Heart left ventricle (tissue), 13 donors: ENCODE results near the gene LTK.

Source experiments
- CTCF ChIP-seq, 12 donors: fragments of 200-600 bp; sonication (generic) in 4 of 12; IDR thresholded peaks; one replicate each; pipeline versions ENCODE4 v1.5.0 to v1.8.0; 2018 to 2022; ENCODE audit warnings: antibody characterized with exemption in 12 of 12, mild to moderate bottlenecking in 5 of 12
- POLR2A ChIP-seq, 2 donors: fragments of 450-650 bp; IDR thresholded peaks; one replicate each; pipeline ENCODE4 v1.6.1; 2017; ENCODE audit warnings: antibody characterized with exemption in 2 of 2, mild to moderate bottlenecking in 2 of 2, moderate library complexity in 2 of 2
- donor health status: ischemic (EF 13 %, LVEDD 7.1; RV severe dilation, severe dysfunction).
- donor health status: DM: no; HTN: yes; CAD: no.
- donor health status: DM: no; HTN: no; CAD: no.
- donor health status: ischemic (EF 25% LVEDD 6.9; RV normal size, moderate dysfunction).
- donor health status: ischemic (EF 25% LVEDD 5.7; RV mildly dilated, moderate dysfunction).
- donor health status: ischemic (EF 35%, LVEDD 5.7; RV mildly dilated, moderate dysfunction).
- donor health status: nonischemic (EF 11% LVEDD 7.7; RV severe dilation, severe dysfunction).
- donor health status: DM: yes; HTN: yes; CAD: no.
- donor health status: PGD.
- donor health status: ischemic (EF 29% LVEDD 5.4; RV normal size, mild dysfunction).
- donor health status: nonischemic (EF 23%, LVEDD 6.1; RV moderate dilation, normal function).

GRCh38 chr15:41487381-41487780, 26.2 kb downstream of the LTK start:
- TF ChIP-seq CTCF (IDR thresholded peaks at IDR 0.05) (no peak), POLR2A (IDR thresholded peaks at IDR 0.05) (no peak)
